GM19193 (cell line): ENCODE data around the gene PLA2G3.

Source experiments
- POLR2A ChIP-seq: IDR thresholded peaks from 4 replicates; pipeline ENCODE4 v1.6.1; 2011; ENCODE audit not compliant: insufficient read depth, insufficient read length; ENCODE audit errors: extremely low read depth

The PLA2G3 gene

DNA sequence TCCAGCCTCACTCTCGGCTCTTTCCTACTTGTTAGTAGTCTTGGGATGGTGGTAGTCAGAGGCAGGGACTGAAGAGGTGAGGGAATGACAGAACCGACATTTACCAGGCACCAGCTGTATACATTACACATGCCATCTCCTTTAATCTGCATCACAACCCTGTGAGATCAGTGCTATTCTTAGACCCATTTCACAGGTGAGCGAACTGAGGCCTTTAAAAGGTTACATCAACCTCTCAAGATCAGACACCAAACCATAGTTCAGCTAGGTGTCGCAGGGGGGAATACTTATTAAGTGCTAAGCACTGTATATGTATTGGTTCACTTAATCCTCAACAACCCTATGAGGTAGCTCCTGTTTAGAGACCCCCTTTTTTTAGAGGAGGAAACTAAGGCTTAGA is 5.6 kb downstream of the PLA2G3 start:
- no peak for TF ChIP-seq POLR2A

DNA sequence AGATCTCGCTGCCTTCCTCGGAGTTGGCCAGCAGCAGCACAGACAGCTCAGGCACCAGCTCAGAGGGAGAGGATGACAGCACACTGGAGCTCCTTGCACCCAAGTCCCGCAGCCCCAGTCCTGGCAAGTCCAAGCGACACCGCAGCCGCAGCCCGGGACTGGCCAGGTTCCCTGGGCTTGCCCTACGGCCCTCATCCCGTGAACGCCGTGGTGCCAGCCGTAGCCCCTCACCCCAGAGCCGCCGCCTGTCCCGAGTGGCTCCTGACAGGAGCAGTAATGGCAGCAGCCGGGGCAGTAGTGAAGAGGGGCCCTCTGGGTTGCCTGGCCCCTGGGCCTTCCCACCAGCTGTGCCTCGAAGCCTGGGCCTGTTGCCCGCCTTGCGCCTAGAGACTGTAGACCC is 6.4 kb downstream of the PLA2G3 start:
- TF ChIP-seq POLR2A, result no peak

DNA sequence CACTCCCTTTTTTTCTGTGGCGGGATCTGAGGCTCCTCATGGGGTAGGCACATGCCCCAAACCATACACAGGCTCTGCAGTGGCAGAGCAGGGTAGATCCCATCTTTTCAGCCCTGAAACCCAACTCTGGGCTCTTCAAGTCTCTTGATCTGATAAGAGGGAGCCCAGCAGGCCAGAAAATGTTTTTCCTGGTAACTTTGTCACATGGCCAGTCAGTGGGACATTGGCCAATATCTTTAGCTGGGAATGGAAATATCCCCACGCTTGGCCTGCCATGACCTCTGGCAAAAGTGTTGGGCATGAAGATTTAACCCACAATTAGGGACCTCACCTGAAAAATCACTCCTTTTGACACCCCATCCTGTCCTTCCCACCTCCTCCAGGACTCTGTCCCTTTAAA is 9.4 kb downstream of the PLA2G3 start:
- no peak for TF ChIP-seq POLR2A

DNA sequence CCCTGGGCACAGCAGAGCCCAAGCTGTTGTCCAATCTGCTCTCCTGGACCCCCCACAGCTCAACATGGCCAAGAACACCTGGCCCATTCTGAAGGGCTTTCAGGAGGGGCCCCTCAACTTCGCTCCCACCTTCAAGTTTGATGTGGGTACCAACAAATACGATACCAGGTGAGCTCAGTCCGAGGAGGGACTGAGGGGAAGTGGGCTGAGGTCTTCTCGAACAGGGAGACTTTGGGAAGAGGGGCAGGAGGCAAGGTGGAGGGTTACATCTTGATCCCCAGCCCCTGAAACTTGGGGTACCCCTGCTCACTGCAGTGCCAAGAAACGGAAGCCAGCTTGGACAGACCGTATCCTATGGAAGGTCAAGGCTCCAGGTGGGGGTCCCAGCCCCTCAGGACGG is 12.2 kb downstream of the PLA2G3 start:
- TF ChIP-seq POLR2A, result no peak

DNA sequence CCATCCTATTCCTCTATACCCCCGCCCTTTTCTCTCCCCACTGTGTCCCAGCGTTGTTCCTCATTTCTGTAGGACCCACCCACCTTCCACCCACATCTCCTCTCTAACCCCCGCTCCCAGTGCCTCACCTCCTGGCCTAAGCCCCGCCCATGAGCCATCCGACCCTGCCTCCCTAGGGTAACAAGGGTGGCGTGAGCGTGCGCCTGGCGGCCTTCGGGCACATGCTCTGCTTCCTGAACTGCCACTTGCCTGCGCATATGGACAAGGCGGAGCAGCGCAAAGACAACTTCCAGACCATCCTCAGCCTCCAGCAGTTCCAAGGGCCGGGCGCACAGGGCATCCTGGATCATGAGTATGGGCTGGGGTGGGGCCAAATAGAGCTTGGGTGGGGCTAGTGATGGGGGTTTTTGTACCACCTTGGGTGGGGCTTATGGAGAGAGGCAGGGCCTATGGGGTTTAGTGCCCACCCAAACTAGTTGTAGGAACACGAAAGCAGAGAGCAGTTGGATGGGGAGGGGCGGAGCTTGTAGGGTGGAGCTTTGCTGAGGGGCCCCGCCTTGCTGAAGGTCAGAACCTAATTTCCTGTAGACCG is 13.0 kb downstream of the PLA2G3 start:
- TF ChIP-seq POLR2A, result no peak

DNA sequence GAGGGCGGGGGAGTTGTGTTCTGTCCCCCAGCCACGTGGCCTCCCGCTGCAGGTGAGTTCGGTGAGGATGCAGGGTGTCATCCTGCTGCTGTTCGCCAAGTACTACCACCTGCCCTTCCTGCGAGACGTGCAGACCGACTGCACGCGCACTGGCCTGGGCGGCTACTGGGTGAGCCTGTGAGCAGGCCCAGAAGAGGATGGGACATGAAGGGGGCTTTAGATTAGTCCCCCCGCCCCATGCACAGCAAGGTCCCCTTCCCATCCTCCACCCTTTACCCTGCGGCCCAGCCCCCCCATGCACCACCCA is 13.5 kb downstream of the PLA2G3 start:
- TF ChIP-seq POLR2A, result no peak

DNA sequence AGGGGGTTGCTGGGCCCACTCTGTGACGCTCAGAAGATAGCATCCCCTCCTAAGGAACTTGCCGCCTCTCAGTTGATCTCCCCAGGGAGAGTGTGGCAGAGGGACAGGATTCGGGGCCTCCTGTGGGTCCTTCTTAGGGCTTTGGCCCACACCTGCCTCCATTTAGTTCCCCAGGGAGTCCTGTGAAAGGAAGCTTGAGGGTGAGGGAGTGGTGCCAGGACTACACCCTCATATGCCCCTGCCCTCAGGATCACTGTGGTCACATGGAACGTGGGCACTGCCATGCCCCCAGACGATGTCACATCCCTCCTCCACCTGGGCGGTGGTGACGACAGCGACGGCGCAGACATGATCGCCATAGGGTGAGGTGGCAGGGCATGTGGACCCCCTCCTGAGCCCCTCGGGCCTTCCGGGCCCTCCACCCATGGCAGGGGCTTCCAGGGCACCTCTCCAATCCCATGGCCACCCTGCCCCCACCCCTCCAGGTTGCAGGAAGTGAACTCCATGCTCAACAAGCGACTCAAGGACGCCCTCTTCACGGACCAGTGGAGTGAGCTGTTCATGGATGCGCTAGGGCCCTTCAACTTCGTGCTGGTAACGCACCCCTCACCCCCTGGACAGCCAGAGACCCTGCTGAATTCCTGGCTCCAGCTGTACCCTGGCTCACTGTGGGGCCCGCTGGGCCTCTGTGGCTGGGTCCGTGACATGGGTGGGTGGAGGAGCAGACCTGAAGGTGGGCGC is 14.0 kb downstream of the PLA2G3 start:
- no peak for TF ChIP-seq POLR2A

DNA sequence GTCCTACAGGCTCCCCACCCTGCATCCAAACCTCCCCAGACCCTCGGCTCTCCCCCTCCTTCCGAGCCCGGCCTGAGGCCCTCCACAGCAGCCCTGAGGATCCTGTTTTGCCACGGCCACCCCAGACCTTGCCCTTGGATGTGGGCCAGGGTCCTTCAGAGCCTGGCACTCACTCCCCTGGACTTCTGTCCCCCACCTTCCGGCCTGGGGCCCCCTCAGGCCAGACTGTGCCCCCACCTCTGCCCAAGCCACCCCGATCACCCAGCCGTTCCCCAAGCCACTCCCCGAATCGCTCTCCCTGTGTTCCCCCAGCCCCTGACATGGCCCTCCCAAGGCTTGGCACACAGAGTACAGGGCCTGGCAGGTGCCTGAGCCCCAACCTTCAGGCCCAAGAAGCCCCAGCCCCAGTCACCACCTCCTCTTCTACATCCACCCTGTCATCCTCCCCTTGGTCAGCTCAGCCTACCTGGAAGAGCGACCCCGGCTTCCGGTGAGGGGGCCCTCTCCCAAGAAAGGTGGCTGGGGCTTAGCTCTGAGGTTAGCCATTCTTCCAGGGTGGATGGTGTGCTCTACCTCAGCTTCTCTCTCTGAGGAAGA is 14.7 kb downstream of the PLA2G3 start:
- no peak for TF ChIP-seq POLR2A

DNA sequence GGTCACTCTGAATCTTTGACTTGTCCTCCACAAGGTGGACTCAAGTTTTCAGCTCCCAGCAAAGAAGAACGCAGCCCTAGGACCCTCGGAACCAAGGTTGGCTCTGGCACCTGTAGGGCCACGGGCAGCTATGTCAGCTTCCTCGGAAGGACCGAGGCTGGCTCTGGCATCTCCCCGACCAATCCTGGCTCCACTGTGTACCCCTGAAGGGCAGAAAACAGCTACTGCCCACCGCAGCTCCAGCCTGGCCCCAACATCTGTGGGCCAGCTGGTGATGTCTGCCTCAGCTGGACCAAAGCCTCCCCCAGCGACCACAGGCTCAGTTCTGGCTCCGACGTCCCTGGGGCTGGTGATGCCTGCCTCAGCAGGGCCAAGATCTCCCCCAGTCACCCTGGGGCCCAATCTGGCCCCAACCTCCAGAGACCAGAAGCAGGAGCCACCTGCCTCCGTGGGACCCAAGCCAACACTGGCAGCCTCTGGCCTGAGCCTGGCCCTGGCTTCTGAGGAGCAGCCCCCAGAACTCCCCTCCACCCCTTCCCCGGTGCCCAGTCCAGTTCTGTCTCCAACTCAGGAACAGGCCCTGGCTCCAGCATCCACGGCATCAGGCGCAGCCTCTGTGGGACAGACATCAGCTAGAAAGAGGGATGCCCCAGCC is 15.4 kb downstream of the PLA2G3 start:
- TF ChIP-seq POLR2A, result no peak

DNA sequence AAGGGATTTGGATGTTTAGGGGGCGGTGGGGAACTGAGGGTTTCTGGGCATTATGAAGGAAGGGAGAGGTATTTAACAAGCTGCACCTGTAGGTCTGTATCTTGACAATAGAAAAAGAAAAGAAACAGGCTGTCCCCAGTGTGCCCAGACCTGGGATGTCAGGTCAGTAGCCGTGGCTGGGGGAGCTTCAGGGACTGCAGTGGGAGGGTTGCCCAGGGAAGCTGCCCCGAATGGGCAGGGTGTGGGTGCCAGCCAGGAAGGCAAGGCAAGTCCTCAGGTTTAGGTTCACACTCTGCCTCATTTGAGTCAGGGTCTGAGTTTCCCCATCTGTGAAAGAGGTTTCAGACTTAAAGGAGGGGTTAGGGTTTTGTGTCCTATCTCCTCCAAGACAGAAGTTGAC is 16.0 kb downstream of the PLA2G3 start:
- TF ChIP-seq POLR2A, result no peak

DNA sequence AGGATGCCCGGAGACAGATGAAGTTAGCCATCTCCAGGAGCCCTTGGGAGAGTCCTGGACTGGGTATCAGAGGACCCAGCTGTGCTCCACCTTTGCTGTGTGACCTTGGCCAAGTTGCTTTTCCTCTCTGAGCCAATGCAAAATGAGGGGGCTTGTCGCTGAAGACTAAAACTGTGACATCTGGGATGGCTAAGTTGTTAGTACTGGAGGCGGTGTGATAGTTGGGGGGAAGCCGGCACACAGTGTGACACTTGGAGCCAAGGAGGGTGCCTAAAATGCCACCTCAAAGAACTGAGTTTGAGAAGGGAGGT is 17.1 kb downstream of the PLA2G3 start:
- TF ChIP-seq POLR2A, result no peak

DNA sequence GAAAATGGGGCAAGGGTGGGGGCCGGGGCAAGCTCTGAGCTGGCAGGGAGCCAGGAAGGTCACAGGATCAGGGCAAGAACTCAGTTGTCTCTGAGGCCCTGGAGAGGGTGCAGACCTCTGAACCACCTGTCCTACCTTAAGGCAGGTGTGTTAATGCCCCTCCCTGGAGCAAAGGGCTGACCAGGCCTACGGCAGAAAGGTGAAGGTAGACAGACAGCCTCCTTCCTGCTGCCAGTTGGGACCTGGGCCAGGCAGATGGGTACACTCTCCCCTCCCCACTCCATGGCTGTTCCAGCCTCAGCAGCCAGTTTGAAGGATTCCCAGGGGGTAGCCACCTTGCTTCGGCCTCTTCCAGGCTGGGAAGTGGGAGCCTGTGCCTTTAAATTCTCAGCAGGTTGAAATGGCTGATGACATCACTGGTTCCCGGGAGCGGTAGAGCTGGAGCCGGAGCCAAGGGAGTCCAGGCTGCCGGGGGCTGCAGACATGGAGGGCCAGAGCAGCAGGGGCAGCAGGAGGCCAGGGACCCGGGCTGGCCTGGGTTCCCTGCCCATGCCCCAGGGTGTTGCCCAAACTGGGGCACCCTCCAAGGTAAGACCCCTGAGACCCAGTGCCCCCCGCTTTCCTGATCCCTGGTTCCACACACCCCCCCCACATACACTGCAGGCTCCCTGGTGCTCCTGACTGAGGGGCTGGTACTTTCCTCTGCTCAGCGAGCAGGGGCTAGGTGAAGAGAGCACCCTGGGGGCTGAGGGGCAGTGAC is 17.6 kb downstream of the PLA2G3 start, which contains the start of gene INPP5J:
Gene INPP5J (plus strand): TSS at position 435 of the 760 bp plus-strand sequence. CDS start 49 bp downstream, at position 484.
- TF ChIP-seq POLR2A, result no peak

DNA sequence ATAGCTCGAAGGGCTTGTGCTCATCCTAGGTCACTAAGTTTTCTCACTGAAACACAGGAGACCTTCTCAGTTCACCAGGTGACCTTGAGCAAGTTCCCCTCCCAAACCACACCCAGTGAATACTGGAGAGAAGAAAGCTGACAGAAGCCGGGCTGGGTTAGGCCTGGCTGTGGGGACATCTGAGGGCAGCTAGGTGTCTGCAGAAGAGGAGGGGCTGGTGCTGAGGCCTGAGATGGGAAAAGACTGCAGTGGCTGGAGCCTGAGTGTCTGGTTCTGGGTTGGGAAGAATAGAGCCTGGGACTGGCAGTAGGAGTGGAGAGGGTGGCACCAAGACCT is 18.1 kb downstream of the PLA2G3 start:
- no peak for TF ChIP-seq POLR2A

DNA sequence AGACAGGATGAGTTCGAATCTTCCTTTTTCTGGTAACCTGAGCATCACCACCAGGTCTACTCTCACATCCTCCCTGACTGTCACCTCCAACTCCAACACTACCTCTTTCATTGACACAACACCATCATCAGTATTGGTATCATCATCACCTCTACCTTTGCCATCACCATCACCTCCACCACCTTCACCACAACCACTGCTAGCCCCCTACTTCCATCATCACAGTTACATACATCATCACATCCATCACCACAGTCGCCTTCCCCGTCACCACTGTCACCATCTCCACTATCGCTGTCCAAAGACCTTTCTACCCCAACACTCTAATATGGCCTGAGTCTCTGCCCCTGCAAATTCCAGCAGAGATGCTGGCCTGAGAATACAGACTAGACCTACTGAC is 18.9 kb downstream of the PLA2G3 start:
- TF ChIP-seq POLR2A, result no peak

DNA sequence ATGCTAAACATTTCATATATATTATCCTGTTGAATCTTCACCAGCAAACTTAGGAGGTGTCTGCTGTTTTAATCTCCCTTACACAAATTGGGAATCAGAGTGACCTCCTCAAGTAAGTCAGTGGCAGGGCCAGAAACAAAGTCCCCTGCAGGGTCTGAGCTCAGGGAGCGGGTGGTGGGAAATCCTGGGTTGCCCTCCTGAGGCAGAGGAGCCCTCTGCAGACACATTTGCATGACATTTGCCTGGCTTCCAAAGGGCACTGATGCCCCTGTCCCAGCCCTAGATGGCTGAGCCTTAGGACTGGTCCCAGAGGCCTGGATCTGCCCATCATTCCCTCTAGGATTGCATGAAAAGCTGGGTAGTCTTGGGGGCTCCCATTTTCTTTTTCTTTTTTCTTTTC is 19.7 kb downstream of the PLA2G3 start:
- TF ChIP-seq POLR2A, result no peak
